ENCODE data around the gene SLC6A3. TPM values are rescaled to one million over a fixed set of nuclear protein-coding genes. Genes with fewer than 3 reads are reported as not detected.
A peak's percentile ranks its signal among the peaks of the same experiment; 100 is the strongest.

Gene SLC6A3
- total RNA-seq, 1 experiment from 2014 or later = 0.74 TPM

DNA sequence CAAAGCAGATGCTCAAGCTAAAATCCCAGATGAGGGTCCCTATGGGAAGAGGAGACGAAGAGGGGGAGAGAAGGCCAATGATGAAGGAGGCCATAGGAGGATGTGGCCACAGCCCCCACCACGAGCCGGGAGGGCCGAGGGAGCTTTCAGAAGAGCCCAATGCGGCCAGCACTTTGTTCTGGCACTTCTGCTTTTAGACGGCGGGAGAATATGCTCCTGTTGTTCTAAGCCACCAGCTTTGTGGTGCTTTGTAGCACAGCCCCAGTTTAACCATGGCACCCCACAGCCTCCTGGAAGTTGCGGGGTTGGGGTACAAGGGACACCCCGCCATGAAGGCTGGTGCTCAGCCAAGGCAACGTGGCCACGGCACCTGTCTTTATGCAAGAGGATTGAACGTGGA, 45.1 kb upstream of the SLC6A3 start:
- DNase-seq (ENCODE audit: low spot score) = no peak
- Mint-ChIP-seq H3K4me3 (no peak overlapping the region), H3K27ac (peak overlapping the region; percentile 78), H3K36me3 (peaks cover 66% of the 10 kb centered on the region), H3K9me3 (no peaks in the 10 kb centered on the region), H3K27me3 (ENCODE audit: low read depth) (no peaks in the 10 kb centered on the region), H3K4me1 (no peaks in the 10 kb centered on the region)
- POLR2A ChIA-PET = no interaction called here
- CTCF ChIA-PET = interaction anchor here (0.6 to 1.0 kb wide), 3 partner anchors 11 to 155 kb away, joined by 3 read pairs; no protein-coding TSS in a partner anchor
- no peak for ATAC-seq
- TF ChIP-seq, protein P1, sequence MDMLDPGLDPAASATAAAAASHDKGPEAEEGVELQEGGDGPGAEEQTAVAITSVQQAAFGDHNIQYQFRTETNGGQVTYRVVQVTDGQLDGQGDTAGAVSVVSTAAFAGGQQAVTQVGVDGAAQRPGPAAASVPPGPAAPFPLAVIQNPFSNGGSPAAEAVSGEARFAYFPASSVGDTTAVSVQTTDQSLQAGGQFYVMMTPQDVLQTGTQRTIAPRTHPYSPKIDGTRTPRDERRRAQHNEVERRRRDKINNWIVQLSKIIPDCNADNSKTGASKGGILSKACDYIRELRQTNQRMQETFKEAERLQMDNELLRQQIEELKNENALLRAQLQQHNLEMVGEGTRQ (CRISPR knock-in tag; IDR thresholded peaks at IDR 0.05) = no peak
- TF ChIP-seq JAZF1 (CRISPR knock-in tag; IDR thresholded peaks at IDR 0.05) (no peak), ZNF138 (CRISPR knock-in tag; conservative IDR thresholded peaks at IDR 0.05) (no peak), CREM (CRISPR knock-in tag; IDR thresholded peaks at IDR 0.05) (no peak)
- TF ChIP-seq, protein P2, sequence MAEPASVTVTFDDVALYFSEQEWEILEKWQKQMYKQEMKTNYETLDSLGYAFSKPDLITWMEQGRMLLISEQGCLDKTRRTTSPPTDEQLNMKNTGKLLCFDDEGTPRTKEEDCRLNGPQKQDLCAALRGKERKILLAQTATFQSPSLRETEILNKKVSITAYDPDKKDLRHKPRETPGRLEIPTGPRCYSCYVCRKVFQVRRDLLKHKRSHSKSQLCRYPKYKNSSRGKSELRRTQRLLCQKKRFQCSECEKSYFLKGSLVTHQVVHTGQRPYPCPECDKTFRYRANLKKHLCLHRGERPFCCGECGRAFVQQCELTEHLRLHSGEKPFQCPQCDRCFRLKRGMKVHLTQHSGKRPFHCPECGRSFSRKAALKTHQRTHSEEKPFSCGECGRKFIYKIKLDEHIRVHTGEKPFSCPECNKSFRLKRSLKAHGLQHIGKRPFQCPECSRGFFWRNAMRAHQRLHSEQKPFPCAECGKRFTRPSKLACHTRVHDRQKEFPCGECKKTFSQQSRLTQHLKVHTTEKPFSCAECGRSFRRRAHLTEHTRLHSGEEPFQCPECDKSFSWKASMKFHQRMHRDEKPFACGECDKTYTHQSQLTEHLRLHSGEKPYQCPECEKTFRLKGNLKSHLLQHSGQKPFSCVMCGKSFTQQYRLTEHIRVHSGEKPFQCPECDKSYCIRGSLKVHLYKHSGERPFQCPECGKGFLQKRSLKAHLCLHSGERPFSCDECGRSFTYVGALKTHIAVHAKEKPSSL (CRISPR knock-in tag; conservative IDR thresholded peaks at IDR 0.05) = no peak

DNA sequence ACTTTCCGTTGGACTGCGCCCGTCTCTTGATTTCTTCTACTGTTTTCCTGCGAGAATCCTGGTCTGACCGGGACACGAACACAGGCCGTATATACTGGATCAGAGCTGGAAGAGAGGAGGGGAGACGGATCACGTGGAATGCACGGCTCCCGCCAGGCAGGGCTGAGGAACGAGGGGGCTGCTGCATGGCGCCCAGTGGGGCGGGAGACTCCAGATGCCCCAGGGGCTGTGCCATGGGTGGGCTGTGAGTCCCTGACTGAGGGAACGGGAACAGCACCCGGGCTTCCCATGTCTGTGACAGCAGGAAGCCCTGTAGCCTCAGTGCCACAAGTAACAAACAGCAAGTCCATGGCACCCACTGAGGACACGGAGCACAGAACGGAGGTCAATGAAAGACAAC, 44.5 kb upstream of the SLC6A3 start:
- ChIA-PET POLR2A (no interaction called here), CTCF (interaction anchor here (1.0 kb wide), 1 partner anchor 155 kb away, joined by 3 read pairs; no protein-coding TSS in a partner anchor)
- H3K27ac Mint-ChIP-seq = no peak overlapping the region

More for the DNA sequence above, 44.5 kb upstream of the SLC6A3 start:
- Mint-ChIP-seq H3K9me3 (no peaks in the 10 kb centered on the region), H3K36me3 (peaks cover 65% of the 10 kb centered on the region), H3K27me3 (ENCODE audit: low read depth) (no peaks in the 10 kb centered on the region), H3K4me1 (no peaks in the 10 kb centered on the region), H3K4me3 (no peak overlapping the region)
- TF ChIP-seq TP53 (CRISPR knock-in tag; IDR thresholded peaks at IDR 0.05) = no peak
- TF ChIP-seq, protein P3, sequence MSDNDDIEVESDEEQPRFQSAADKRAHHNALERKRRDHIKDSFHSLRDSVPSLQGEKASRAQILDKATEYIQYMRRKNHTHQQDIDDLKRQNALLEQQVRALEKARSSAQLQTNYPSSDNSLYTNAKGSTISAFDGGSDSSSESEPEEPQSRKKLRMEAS (CRISPR knock-in tag; IDR thresholded peaks at IDR 0.05) = no peak
- TF ChIP-seq ZNF317 (CRISPR knock-in tag; IDR thresholded peaks at IDR 0.05; ENCODE audit: borderline replicate concordance, low read depth) = no peak
- no peak for TF ChIP-seq JUN (CRISPR knock-in tag; IDR thresholded peaks at IDR 0.05)
- TF ChIP-seq IRF2 (CRISPR knock-in tag; IDR thresholded peaks at IDR 0.05; ENCODE audit: borderline replicate concordance, low read depth) = no peak
- TF ChIP-seq KAT7 (CRISPR knock-in tag; IDR thresholded peaks at IDR 0.05; ENCODE audit: borderline replicate concordance) = no peak
- TF ChIP-seq, protein P4, sequence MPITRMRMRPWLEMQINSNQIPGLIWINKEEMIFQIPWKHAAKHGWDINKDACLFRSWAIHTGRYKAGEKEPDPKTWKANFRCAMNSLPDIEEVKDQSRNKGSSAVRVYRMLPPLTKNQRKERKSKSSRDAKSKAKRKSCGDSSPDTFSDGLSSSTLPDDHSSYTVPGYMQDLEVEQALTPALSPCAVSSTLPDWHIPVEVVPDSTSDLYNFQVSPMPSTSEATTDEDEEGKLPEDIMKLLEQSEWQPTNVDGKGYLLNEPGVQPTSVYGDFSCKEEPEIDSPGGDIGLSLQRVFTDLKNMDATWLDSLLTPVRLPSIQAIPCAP (CRISPR knock-in tag; IDR thresholded peaks at IDR 0.05) = no peak
- TF ChIP-seq, protein P5, sequence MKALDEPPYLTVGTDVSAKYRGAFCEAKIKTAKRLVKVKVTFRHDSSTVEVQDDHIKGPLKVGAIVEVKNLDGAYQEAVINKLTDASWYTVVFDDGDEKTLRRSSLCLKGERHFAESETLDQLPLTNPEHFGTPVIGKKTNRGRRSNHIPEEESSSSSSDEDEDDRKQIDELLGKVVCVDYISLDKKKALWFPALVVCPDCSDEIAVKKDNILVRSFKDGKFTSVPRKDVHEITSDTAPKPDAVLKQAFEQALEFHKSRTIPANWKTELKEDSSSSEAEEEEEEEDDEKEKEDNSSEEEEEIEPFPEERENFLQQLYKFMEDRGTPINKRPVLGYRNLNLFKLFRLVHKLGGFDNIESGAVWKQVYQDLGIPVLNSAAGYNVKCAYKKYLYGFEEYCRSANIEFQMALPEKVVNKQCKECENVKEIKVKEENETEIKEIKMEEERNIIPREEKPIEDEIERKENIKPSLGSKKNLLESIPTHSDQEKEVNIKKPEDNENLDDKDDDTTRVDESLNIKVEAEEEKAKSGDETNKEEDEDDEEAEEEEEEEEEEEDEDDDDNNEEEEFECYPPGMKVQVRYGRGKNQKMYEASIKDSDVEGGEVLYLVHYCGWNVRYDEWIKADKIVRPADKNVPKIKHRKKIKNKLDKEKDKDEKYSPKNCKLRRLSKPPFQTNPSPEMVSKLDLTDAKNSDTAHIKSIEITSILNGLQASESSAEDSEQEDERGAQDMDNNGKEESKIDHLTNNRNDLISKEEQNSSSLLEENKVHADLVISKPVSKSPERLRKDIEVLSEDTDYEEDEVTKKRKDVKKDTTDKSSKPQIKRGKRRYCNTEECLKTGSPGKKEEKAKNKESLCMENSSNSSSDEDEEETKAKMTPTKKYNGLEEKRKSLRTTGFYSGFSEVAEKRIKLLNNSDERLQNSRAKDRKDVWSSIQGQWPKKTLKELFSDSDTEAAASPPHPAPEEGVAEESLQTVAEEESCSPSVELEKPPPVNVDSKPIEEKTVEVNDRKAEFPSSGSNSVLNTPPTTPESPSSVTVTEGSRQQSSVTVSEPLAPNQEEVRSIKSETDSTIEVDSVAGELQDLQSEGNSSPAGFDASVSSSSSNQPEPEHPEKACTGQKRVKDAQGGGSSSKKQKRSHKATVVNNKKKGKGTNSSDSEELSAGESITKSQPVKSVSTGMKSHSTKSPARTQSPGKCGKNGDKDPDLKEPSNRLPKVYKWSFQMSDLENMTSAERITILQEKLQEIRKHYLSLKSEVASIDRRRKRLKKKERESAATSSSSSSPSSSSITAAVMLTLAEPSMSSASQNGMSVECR (CRISPR knock-in tag; IDR thresholded peaks at IDR 0.05; ENCODE audit: borderline replicate concordance) = no peak
- no peak for TF ChIP-seq GTF2I (CRISPR knock-in tag; conservative IDR thresholded peaks at IDR 0.05)
- TF ChIP-seq, protein P6, sequence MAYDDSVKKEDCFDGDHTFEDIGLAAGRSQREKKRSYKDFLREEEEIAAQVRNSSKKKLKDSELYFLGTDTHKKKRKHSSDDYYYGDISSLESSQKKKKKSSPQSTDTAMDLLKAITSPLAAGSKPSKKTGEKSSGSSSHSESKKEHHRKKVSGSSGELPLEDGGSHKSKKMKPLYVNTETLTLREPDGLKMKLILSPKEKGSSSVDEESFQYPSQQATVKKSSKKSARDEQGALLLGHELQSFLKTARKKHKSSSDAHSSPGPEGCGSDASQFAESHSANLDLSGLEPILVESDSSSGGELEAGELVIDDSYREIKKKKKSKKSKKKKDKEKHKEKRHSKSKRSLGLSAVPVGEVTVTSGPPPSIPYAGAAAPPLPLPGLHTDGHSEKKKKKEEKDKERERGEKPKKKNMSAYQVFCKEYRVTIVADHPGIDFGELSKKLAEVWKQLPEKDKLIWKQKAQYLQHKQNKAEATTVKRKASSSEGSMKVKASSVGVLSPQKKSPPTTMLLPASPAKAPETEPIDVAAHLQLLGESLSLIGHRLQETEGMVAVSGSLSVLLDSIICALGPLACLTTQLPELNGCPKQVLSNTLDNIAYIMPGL (CRISPR knock-in tag; IDR thresholded peaks at IDR 0.05) = no peak
- no peak for TF ChIP-seq NR3C1 (CRISPR knock-in tag; conservative IDR thresholded peaks at IDR 0.05; ENCODE audit: low read depth)
- TF ChIP-seq, protein P7, sequence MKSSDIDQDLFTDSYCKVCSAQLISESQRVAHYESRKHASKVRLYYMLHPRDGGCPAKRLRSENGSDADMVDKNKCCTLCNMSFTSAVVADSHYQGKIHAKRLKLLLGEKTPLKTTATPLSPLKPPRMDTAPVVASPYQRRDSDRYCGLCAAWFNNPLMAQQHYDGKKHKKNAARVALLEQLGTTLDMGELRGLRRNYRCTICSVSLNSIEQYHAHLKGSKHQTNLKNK (CRISPR knock-in tag; IDR thresholded peaks at IDR 0.05) = no peak
- TF ChIP-seq, protein P8, sequence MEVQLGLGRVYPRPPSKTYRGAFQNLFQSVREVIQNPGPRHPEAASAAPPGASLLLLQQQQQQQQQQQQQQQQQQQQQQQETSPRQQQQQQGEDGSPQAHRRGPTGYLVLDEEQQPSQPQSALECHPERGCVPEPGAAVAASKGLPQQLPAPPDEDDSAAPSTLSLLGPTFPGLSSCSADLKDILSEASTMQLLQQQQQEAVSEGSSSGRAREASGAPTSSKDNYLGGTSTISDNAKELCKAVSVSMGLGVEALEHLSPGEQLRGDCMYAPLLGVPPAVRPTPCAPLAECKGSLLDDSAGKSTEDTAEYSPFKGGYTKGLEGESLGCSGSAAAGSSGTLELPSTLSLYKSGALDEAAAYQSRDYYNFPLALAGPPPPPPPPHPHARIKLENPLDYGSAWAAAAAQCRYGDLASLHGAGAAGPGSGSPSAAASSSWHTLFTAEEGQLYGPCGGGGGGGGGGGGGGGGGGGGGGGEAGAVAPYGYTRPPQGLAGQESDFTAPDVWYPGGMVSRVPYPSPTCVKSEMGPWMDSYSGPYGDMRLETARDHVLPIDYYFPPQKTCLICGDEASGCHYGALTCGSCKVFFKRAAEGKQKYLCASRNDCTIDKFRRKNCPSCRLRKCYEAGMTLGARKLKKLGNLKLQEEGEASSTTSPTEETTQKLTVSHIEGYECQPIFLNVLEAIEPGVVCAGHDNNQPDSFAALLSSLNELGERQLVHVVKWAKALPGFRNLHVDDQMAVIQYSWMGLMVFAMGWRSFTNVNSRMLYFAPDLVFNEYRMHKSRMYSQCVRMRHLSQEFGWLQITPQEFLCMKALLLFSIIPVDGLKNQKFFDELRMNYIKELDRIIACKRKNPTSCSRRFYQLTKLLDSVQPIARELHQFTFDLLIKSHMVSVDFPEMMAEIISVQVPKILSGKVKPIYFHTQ (CRISPR knock-in tag; IDR thresholded peaks at IDR 0.05) = no peak
- DNase-seq (ENCODE audit: low spot score) (no peak), ATAC-seq (no peak)
